Esophagus muscularis mucosa (tissue), 3 donors: ENCODE results near the gene ATP9A.

Source experiments
- POLR2A ChIP-seq: fragments of 450-650 bp; IDR thresholded peaks from one replicate; pipeline ENCODE4 v1.6.1; 2017; ENCODE audit warnings: antibody characterized with exemption, moderate library complexity, mild to moderate bottlenecking, low read depth
- TF ChIP-seq, protein P1 (sequence below), 3 experiments: fragments of 200-600 bp in 2 of 3; fragments of 450-650 bp in 1 of 3; sonication (generic) in 2 of 3; IDR thresholded peaks; one replicate each; pipeline ENCODE4 v1.5.1; 2017 to 2019; ENCODE audit warnings: antibody characterized with exemption in 3 of 3, mild to moderate bottlenecking in 2 of 3, moderate library complexity in 1 of 3

DNA sequence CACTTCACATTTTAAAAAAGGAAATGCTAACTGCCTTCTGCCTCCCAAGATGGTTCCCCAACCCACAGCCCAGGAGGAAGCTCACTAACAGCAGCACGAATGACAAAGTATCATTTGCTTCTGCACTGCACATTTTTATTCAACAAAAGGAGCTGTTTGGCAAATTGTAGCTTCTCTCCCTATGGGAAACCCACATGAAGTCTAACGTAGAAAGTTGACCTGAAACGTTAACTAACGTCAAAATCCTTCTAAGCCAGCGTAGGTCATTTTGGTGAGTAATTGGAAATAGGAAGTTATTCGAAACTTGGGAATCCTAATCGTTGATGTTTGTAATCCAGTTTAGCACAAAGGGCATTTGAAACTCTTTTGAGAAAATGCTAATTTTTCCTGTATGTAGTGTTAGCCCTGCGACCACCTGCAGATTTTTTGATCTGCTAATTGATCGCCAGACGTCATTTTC lies 31.2 kb upstream of the ATP9A start:
- TF ChIP-seq, protein P1, sequence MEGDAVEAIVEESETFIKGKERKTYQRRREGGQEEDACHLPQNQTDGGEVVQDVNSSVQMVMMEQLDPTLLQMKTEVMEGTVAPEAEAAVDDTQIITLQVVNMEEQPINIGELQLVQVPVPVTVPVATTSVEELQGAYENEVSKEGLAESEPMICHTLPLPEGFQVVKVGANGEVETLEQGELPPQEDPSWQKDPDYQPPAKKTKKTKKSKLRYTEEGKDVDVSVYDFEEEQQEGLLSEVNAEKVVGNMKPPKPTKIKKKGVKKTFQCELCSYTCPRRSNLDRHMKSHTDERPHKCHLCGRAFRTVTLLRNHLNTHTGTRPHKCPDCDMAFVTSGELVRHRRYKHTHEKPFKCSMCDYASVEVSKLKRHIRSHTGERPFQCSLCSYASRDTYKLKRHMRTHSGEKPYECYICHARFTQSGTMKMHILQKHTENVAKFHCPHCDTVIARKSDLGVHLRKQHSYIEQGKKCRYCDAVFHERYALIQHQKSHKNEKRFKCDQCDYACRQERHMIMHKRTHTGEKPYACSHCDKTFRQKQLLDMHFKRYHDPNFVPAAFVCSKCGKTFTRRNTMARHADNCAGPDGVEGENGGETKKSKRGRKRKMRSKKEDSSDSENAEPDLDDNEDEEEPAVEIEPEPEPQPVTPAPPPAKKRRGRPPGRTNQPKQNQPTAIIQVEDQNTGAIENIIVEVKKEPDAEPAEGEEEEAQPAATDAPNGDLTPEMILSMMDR (IDR thresholded peaks at IDR 0.05), result no peak
- TF ChIP-seq POLR2A, result no peak
